NCI-H1930 (cell line): Measurements from ENCODE around the gene CMKLR1.

Experiments
- DNase-seq, 2 experiments: peaks; one replicate each; lab custom pipeline; 2025; lab: John Stamatoyannopoulos, UW

Gene CMKLR1

DNA sequence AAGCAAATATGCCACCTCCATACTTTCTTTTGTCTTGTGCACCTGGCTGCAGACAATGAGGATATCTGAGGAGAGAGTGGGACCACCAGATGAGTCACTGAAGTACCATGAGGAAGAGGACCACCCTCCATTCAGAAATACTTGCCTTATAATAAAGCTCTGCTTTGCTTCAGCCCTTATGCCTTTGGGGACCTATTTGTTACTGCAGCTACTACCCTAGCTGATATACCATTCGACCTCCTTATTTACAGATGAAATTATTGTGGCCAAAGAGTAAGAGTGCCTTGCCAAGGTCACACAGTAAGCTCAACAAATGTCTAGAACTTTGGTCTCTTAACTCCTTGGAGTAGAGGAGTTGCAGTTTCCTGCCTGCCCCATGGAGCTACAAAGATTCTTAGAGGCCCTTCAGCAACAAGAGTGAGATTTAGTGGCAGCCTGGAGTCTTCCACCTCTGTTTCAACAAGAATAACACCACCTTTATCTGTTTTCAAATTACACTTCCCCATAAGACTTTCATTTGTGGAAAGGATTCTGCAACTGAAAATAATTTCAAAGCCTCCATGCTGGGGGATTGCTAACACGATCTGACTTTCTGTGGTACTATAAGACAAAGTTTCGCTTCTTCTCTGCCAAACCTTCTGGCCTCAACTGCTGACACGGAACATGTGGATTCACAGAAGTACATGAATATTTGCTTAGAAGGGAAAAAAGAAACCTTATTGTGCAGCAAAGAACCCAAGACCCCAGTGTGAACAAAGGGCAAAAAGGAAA, 3.6 kb downstream of the CMKLR1 start:
- no peak for DNase-seq

DNA sequence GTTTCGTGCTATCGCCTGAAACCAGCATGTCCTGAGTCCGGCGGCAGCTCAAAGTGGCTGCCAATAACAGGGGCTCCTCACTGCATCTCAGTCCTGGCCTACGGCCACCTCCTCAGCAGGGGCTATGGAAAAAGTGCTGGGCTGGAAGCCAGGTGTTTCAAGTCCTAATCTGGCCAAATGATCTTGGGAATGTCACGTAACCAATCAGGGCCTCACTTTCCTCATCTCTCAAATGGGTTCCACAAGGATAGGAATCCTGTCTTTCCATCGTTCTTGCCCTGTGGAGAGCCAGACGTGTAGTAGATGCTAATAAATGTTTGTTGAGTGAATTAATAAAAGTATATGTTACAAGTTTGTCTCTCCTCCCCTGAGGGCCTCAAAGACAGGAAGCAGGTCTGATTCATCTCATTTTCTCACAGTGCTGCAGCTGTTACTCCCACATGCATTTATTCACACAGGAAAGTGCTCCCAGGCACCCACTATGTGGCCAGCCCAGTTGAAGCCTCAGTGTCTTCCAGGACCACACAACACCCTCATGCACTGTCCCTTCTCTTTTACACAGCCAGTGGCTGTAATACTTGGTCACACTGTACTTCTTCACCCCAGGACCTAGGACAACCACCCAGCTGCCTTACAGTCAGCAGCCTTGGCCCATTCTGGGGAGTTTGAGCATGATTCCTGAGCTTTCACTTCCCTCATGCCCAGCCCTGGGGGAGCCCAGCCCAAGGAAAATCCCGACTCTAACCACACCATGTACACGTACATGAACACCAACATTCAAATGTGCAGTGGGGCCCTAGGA, 5.0 kb downstream of the CMKLR1 start:
- no peak for DNase-seq

DNA sequence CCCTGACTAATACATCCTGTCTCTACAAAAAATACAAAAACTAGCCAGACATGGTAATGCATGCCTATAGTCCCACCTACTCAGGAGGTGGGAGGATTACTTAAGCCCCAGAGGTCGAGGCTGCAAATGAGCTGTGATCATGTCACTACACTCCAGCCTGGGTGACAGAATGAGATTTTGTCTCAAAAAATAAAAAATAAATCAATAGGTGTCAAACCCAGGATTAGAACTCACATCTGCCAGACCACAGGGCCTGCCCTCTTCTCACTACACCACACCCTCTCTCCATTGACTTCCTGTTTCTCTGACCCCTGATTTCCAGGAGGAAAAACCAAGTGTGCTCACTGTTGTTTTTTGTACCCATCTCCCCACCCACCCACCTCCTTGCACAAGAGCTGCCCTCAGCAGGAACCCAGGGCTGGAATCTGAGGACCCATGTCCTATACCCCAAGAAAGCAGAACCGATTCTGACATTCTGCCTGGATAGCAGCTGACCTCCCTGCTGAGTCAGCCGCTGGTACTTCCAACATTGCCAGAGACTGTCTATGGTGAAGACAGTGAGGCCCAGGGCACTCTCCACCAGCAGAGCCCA, 6.2 kb downstream of the CMKLR1 start:
- DNase-seq, result no peak

DNA sequence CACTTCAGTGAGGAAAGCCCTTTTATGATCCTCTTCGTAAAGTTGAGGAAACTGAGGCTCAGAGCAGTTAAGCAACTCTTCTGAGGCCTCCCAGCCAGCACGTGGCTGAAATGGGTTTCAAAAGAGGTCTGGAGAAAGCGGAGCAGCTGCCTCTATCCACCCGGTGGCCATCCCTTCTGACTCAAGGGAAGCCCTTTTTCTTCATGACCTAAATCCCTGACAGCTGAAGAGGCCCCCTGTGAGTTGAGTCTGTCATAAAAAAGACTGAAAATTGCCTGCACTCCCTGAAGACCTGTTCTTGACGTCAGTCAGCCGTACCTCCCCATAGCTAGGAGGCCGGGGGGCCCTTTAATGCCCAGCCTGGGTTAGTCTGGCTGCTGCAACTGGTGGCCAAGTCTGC, 10.7 kb downstream of the CMKLR1 start:
- DNase-seq, result no peak

DNA sequence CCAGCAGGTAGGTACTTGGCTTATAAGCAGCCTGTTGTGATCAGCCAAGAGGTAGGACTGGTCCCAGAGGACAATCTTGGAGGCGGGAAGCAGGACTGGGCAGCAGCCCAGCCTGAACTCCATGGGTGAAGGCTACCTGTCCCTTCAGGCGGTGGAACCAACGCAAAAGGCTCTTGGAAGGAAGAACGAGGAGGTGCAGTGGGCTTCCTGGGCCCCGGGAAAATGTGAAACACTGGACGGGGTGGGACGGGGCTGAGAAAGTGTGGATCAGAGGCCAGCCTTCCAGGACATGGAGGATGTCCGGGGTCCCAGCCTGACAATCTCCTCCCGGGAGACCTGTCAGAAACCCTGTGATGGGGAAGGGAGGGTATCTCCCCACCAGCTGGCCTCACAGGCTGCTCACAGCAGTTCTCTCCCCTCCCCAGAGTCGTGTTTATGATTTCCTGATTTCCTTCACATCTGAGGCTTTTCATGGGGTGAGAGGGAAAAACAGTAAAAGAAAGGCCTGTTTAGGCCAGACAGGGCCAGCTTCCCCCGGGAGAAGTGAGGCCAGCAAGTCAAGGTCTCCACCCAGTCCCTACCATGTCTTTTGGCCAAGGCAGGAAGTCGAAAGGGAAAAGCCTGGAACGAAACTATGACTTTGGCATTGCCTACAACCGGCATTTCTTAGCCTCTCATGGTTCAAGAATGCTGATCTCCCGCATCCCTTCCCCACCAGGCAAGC, 11.3 kb downstream of the CMKLR1 start:
- no peak for DNase-seq

DNA sequence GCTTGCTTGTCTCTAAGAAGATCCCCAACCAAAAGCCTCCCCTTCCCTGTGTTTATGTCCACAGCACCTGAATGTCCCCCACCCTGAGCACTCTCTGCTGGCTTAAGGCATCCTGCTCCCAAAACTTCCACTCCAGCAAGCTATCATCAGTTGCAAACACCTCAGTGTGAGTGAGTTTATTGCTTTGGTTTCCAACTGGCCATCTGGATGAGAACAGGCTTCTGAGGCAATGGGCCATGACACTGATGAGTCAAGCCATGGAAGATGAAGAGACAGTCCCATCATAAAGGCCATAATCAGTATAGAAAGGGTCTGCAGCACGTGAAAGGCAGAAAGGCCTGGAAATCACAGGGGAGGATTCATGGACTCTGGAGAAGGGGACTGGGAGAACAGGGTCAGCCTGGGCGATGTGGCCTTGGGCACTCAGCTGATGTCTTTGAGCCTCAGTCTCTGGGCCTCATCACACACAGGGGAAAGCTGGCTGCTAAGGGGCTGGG, 12.8 kb downstream of the CMKLR1 start:
- no peak for DNase-seq

DNA sequence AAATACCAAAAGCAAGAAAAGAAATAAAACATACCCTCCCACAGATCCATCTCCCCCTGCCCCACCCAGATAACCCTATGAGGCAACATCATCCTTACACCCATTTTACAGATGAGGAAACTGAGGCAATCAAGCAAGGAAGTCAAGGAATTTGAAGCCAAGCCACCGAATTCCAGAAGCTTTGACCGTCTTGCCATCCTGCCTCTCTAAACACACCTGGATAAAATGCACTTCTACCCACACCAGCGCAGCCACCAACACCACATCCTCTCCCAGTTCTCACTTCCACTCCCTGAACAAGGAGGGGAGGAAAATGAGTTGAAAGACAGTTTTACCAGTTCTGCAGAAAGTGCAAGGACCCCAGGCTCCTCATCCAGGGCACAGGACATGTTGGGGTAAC, 13.6 kb downstream of the CMKLR1 start:
- DNase-seq, result no peak

DNA sequence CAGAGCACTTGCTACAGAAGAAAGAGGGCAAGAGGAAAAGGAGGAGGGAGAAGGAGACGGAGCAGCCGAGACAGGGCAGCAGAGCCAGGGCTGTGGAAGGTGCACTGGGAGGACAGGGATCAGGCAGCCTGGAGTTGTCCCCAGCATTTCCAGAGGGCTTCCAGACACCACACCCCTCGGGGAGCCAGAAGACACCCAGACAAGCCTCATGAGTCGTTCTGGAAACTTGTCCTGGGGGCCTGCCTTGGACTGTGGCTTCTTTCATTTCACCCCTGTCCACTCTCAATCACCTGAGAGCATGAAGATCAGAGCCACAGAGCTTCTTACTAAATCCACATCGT, 14.1 kb downstream of the CMKLR1 start:
- no peak for DNase-seq

DNA sequence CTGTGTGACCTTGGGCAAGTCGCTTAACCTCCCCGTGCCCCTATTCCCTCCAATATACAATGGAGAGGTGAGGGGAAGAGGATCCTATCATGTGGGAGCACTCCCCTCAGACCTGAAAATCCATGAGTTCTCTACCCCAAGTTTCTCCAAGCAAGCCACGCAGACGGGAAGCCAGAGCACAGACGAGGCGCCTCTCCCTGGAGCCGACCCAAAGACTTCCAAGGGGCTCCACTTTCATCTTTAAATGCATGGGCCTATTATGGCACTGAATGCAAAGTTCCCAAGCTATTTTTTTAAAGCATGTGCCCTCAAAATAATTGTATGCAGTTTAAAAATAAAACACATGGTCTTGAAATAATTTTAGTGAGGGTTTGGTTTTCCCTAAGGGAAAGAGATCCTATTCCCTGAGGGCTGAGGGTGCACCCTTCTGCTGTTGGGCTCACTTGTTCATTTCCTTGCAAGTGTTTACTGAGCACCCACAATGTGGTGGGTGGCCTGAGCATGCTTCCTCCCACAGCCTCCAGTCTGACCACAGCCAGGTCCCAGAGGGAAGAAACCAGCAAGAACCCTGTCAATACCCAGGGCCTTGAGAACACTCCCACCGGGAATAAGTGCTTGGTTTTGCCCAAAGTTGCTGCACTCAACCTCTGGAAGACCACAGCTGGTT, 14.6 kb downstream of the CMKLR1 start:
- DNase-seq, result no peak

DNA sequence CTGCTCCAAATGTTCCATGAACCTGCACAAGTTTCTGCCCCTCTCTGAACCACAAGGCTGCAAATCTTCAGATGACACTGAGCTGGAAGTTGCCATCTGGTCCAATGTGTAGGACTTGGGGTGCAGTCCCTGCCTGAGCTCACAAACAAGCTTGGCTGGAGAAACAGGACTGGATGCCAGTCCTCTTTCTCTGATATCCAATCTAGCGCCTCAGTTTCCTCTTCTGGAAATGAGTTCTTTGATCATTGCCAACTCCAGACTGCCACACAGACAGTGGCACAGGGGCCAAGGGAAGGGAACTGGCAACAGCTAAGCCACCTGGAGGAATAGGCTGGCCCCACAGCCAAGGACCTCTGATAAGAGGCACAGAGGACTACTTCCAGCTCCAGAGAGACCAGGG, 15.5 kb downstream of the CMKLR1 start:
- DNase-seq, result no peak

DNA sequence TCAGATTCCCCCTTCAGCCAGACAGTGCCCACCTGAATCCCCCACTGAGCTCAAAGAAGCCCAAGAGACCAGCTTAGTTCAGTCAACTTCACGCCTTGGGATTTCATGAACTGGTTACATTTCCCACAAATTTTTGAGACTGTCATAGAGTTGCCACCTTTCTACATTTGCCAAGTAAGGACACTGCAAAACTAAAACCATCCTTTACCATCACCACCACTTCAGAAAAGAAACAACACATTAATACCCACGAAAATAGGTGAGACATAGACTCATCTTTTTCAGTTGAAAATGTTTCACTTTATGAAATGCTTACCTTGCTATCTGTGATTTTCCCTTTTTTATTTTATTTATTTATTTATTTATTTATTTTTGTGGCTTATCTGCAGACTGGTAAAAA, 16.1 kb downstream of the CMKLR1 start:
- DNase-seq, result no peak

DNA sequence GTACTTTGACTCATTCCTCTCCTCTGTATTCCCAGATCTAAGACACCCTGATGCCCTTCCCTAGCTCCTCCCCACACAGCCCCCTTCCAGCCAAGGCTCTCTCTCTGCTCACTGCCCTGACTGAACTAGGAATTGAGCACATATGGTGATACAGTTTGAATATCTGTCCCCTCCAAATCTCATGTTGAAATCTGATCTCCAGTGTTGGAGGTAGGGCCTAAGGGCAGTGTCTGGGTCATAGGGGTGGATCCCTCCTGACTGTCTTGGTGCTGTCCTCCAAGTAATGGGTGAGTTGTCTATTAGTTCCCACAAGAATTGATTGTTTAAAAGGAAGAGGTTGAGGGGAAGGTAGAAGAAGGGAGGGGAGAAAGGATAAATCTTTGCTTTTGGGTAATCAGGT, 17.4 kb downstream of the CMKLR1 start:
- DNase-seq, result no peak

DNA sequence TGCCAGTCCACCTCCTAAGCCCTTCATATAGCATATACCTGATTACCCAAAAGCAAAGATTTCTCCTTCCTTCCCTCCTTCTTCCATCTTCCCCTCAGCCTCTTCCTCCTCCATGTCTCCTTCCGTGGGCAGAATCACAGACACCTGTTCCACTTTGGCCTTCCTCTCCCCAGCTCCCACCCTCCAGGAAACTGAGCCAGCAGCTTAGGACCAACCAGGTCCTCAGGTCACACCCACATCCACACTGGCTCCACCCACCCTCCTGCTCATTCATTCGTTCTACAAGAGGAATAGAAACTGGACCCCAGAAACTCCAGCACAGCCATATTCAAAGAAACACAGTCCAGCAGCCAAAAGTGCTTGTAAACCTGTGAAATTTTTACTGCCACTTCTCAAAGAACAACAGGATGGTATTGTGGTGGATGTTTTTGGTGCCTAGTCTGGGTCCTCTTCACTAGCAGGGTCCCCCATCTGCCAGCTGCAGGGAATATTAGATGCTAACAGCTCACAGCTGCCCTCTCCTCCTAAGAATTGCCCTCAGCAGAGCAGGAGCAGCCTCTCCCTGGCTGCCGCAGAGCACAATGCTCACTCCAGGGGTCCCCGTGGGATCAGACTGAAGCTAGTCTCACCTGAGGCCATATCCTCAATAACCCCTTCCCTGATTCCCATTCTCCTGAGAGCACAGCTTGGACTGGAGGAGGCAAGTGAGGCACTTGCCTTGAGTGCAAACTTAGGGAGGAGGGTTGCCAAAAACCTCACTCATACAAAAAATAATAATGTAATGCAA, 18.4 kb downstream of the CMKLR1 start:
- no peak for DNase-seq

DNA sequence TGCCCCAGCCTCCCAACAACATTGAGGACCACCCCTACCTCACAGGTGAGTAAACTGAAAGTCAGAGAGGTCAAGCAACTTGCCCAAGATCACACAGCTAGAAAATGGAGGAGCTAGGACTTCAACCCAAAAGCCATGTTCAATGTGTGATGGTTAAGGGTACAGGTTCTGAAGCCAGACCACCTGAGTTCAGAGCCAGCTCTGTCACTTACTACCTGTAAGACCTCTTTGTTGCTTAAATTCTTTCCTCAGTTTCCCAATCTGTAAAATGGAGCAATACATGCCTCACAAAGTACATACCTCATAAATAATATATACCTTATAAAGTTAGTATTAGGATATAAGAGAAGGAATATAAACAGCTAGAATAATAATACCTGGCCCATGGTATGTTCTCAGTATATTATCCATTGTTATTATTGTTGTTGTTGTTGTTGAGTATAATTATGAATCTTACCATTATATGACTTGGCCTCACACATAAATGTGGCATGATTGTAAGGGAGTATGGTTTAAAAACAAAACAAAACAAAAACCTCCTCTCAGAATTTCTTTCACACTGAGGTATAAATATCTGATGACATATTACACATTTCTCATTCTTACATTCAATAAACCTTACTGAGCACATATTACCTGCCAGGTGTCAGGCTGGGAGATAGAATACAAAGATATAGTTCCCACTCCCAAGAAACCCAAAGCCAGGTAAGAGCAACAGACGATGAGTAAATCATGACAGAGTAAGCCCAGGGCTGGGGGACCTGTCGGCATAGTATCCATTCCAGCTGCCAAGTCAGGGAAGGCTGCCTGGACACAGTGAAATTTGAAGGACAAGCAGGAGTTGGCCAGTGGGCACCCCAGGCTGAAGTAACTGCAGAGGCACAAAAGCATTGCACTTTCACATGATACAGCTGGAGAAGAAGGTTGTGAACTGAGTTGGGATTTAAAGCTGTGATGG, 19.6 kb downstream of the CMKLR1 start:
- DNase-seq, result no peak

DNA sequence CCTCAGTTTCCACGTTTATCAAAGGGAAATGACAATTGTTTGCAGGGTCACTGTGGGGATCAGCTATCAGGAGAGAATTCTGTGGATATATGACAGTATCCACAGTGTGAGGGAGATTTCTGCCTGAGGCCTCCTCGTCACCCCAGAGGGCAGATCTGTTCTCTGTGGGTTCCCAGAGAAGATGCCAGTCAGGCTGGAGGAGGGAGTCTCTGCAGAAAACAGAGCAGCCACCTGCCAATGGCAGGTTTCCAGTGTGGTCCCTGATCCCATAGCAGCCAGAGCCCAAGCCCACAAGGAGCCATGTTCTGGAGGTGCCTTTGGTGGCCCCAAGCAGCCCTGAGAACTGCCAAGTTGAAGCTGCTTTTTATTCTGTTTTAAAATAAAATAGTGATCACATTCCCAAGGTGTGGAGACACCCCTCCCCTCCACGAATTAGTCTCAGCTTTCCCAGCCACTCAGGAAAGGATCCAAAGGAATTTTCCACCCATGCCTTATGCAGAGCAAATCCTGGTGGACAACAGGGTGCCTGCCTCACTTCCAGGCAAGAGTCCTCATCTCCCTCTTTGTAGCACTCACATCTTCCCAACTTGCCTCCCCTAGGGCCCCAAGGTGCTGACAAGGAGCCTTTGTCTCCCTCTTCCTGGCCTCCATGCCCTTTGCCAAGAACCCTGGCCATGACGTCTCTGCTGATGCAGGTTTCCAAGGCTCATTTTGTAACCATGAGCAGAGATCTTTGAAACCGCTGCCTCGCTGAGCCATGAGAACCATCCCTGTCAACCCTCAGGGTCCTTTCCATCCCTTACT, 20.4 kb downstream of the CMKLR1 start:
- DNase-seq, result no peak

DNA sequence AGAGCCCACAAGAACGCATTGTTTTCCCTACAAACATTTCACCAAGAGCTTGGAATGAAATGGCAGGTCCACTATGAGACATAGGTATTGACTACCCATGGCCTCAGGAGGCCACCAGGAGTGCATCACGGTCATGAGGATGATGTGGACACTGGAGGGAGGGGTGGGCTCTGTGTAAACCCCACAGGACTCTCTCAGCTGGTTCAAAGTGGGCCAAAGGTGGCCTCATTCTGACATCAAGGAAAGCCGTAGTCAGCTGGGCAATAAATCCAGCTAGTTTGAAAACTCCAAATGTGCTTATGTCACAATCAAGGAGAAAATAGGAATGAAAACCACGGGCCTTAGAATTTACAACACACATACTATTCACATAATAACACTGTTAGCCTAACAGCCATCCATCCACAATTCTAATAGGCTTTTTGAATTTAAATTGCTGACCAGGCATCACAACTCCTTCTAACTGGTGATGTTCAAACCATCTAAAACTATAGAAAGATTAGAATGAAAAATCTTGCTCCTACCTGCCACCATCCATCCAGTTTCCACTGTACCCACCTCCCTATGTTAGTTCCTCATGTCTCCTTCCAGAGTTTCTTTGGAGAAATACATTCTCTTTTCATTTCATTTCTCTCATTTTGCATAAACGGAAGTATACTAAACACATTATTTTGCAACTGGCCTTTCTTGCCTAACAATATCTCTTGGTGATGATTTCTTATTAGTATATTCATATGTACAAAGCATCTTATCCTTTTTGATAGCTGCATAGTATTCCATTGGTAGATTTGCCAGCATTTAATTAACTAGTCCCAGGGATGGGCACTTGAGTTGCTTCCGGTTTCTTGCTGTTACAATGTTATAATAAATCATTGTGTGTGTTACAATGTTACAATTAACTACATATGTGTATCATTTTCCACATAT, 21.5 kb downstream of the CMKLR1 start:
- DNase-seq, result no peak

DNA sequence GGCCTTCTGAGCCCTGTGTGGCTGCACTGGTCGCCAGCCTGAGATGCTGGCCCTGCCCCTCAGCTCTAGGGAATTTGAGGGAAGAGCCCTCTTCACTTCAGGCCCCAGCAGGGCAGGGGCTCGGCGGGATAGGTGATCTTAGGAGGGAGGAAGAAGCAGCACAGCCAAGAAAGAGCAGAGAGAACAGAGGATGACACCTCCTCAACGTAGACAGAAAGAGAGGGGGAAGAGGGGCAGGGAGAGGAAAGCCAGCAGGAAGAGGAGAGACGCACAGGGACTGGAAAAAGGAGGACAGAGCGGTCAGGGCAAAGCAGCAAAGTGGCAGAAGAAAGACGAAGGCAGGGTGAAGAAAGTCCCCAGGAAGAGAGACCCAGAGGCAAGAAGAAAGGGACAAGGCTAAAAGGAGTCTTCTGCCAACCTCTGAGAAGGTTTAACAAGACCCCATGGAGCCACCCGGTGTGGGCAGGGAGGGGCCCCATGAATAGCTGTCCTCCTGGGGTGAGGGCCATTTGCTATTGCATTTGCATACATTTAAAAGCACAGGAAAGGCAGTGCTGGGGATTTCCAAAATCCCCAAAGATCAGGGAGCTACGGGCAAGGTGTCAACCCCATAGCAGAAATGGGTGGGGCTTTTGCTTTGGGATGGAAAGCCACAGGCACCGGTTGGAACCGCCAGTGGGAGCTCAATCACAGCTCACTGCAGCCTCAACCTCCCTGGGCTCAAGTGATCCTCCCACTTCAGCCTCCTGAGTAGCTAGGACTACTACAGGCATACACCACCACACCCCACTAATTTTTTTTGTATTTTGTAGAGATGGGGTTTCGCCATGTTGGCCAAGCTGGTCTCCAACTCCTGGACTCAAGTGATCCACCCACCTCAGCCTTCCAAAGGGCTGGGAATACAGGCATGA, 22.7 kb downstream of the CMKLR1 start:
- no peak for DNase-seq
